HG02840 (cell line): ENCODE measurements around the gene MAFB.

Experiments
- ATAC-seq: cut with Tn5 transposase; IDR thresholded peaks from one replicate; pipeline ENCODE4 v1.9.1; 2021; ENCODE audit warnings: mild to moderate bottlenecking, moderate library complexity, moderate number of reproducible peaks; ENCODE audit not compliant: unreplicated experiment, low FRiP score

MAFB gene

GRCh38 chr20:40663991-40664880 lies 24.8 kb downstream of the MAFB start:
- no peak for ATAC-seq

GRCh38 chr20:40663304-40663790 lies 25.7 kb downstream of the MAFB start:
- ATAC-seq, result no peak

GRCh38 chr20:40659567-40659966 lies 29.5 kb downstream of the MAFB start:
- no peak for ATAC-seq

- no peak for ATAC-seq
These were observed 30.5 kb downstream of the MAFB start for GRCh38 chr20:40658509-40658908.

GRCh38 chr20:40657526-40657925 lies 31.5 kb downstream of the MAFB start:
- ATAC-seq, result no peak

GRCh38 chr20:40655451-40655850 lies 33.6 kb downstream of the MAFB start:
- no peak for ATAC-seq

- no peak for ATAC-seq
These were observed 34.2 kb downstream of the MAFB start for GRCh38 chr20:40654876-40655275.

- no peak for ATAC-seq
These were observed 36.5 kb downstream of the MAFB start for GRCh38 chr20:40652441-40652987.

- ATAC-seq, result no peak
These were observed 37.9 kb downstream of the MAFB start for GRCh38 chr20:40651151-40651550.

GRCh38 chr20:40650707-40651106 lies 38.3 kb downstream of the MAFB start:
- no peak for ATAC-seq

GRCh38 chr20:40648210-40649072 lies 40.6 kb downstream of the MAFB start:
- ATAC-seq, result no peak

- ATAC-seq, result no peak
These were observed 42.2 kb downstream of the MAFB start for GRCh38 chr20:40646813-40647212.

GRCh38 chr20:40646361-40646760 lies 42.7 kb downstream of the MAFB start:
- ATAC-seq, result no peak

- ATAC-seq, result no peak
These were observed 44.2 kb downstream of the MAFB start for GRCh38 chr20:40644863-40645262.

GRCh38 chr20:40643891-40644290 lies 45.1 kb downstream of the MAFB start:
- ATAC-seq, result no peak

- no peak for ATAC-seq
These were observed 47.2 kb downstream of the MAFB start for GRCh38 chr20:40641809-40642208.

- no peak for ATAC-seq
These were observed 47.8 kb downstream of the MAFB start for GRCh38 chr20:40641202-40641601.

GRCh38 chr20:40640667-40641066 lies 48.4 kb downstream of the MAFB start:
- no peak for ATAC-seq

GRCh38 chr20:40639676-40640355 lies 49.2 kb downstream of the MAFB start:
- no peak for ATAC-seq

- no peak for ATAC-seq
These were observed 49.9 kb downstream of the MAFB start for GRCh38 chr20:40639132-40639531.
